ENCODE measurements around the gene HACD4. TPM values are rescaled to one million over a fixed set of nuclear protein-coding genes. Genes with fewer than 3 reads are reported as not detected.

Gene HACD4
- total and polyA plus RNA-seq, 12 donors: 1.2 to 13.7 (median 4.3) TPM

- no peaks in the 10 kb centered on the region for H3K9me3 ChIP-seq (replicated peaks in 1 of 3)
- DNase-seq: no peak
- H3K4me3 ChIP-seq: no peak overlapping the region
- H3K36me3 ChIP-seq (replicated peaks in 1 of 2): no peaks in the 10 kb centered on the region
- no peaks in the 10 kb centered on the region for H3K27me3 ChIP-seq
- TF ChIP-seq CTCF (IDR thresholded peaks at IDR 0.05) (no peak), POLR2A (IDR thresholded peaks at IDR 0.05) (no peak)
- WGBS, 4 donors: 74 to 79% (median 79%) methylated on average over 4 of the region's 4 CpGs
- H3K4me1 ChIP-seq (replicated peaks in 1 of 2): peaks cover 9 to 14% of the 10 kb centered on the region in 2 donors
- intact Hi-C loops (cut with DNase I): no loop called here
- H3K27ac ChIP-seq: no peak overlapping the region
These were observed 4.1 kb downstream of the HACD4 start for GRCh38 chr9:21027295-21027694.

GRCh38 chr9:21023861-21024260 is 7.6 kb downstream of the HACD4 start:
- no peak for DNase-seq
- no peaks in the 10 kb centered on the region for H3K36me3 ChIP-seq (replicated peaks in 1 of 2)
- no peaks in the 10 kb centered on the region for H3K27me3 ChIP-seq
- intact Hi-C loops (cut with DNase I): no loop called here
- no peaks in the 10 kb centered on the region for H3K4me1 ChIP-seq (replicated peaks in 1 of 2)
- no peak overlapping the region for H3K27ac ChIP-seq
- H3K9me3 ChIP-seq (replicated peaks in 1 of 3): no peaks in the 10 kb centered on the region
- WGBS, 4 donors: 73 to 85% (median 82%) methylated on average over 2 of the region's 2 CpGs
- no peak overlapping the region for H3K4me3 ChIP-seq
- no peak for TF ChIP-seq CTCF (IDR thresholded peaks at IDR 0.05)
- TF ChIP-seq POLR2A (IDR thresholded peaks at IDR 0.05): no peak

GRCh38 chr9:21018177-21018576 is 13.3 kb downstream of the HACD4 start:
- TF ChIP-seq CTCF (IDR thresholded peaks at IDR 0.05) (no peak), POLR2A (IDR thresholded peaks at IDR 0.05) (no peak)
- 87 to 98% (median 89%) methylated on average over 2 of the region's 2 CpGs for WGBS, 4 donors
- no peak overlapping the region for H3K27ac ChIP-seq
- H3K27me3 ChIP-seq: no peaks in the 10 kb centered on the region
- DNase-seq: no peak
- H3K4me3 ChIP-seq: no peak overlapping the region
- no peaks in the 10 kb centered on the region for H3K4me1 ChIP-seq (replicated peaks in 1 of 2)
- no peaks in the 10 kb centered on the region for H3K36me3 ChIP-seq (replicated peaks in 1 of 2)
- intact Hi-C loops (cut with DNase I): no loop called here
- no peaks in the 10 kb centered on the region for H3K9me3 ChIP-seq (replicated peaks in 1 of 3)

- Histone ChIP-seq H3K36me3 (replicated peaks in 1 of 2) (no peaks in the 10 kb centered on the region), H3K27ac (no peak overlapping the region), H3K27me3 (no peaks in the 10 kb centered on the region), H3K4me3 (no peak overlapping the region), H3K9me3 (replicated peaks in 1 of 3) (no peaks in the 10 kb centered on the region), H3K4me1 (replicated peaks in 1 of 2) (no peaks in the 10 kb centered on the region)
- TF ChIP-seq CTCF (IDR thresholded peaks at IDR 0.05): no peak
- TF ChIP-seq POLR2A (IDR thresholded peaks at IDR 0.05): no peak
- WGBS, 4 donors: 65 to 82% (median 74%) methylated on average over 2 of the region's 2 CpGs
- no peak for DNase-seq
- intact Hi-C loops (cut with DNase I): no loop called here
These were observed 14.5 kb downstream of the HACD4 start for GRCh38 chr9:21016701-21017491.
